DOHH2 (cell line): Measurements from ENCODE around the gene PCBP2.

Experiments used
- CTCF ChIP-seq: fragments of 200-600 bp; sonication (generic); IDR thresholded peaks from one replicate; pipeline ENCODE4 v1.5.1; 2014; ENCODE audit warnings: antibody characterized with exemption, mild to moderate bottlenecking, low read depth, low read length; ENCODE audit not compliant: poor library complexity, severe bottlenecking
- EZH2phosphoT487 ChIP-seq: fragments of 200-600 bp; sonication (generic); IDR thresholded peaks from 2 replicates; pipeline ENCODE4 v1.6.1; 2017; ENCODE audit warnings: borderline replicate concordance, mild to moderate bottlenecking, antibody characterized with exemption, low read length, moderate library complexity, mixed read lengths

GRCh38 chr12:53450936-53451335 lies 966 bp upstream of the PCBP2 start:
- TF ChIP-seq CTCF (no peak), EZH2phosphoT487 (no peak)
